Right lobe of liver (tissue), 4 donors: ENCODE measurements around the gene HES6.

Experiments used
- CTCF ChIP-seq, 4 donors: fragments of 200-600 bp in 3 of 4; fragments of 450-650 bp in 1 of 4; IDR thresholded peaks; one replicate each; pipeline versions ENCODE4 v1.5.1 to v1.8.0; 2016 to 2022; ENCODE audit warnings: antibody characterized with exemption in 4 of 4, mild to moderate bottlenecking in 2 of 4
- POLR2A ChIP-seq: fragments of 450-650 bp; IDR thresholded peaks from one replicate; pipeline ENCODE4 v1.6.1; 2017; ENCODE audit warnings: antibody characterized with exemption, mild to moderate bottlenecking
- donor health status: DM: no; HTN: no; CAD: no.
- donor health status: DM: no; HTN: no; CAD: no.
- donor health status: DM: no; HTN: yes; CAD: no.

GRCh38 chr2:238251331-238251730 is 11.5 kb upstream of the HES6 start:
- TF ChIP-seq CTCF (IDR thresholded peaks at IDR 0.05) (no peak), POLR2A (no peak)
